Peyer's patch (tissue), 4 donors: ENCODE data around the gene S100A11. TPM values are rescaled to one million over a fixed set of nuclear protein-coding genes. Genes with fewer than 3 reads are reported as not detected.

ENCODE experiments used
- DNase-seq, 3 donors: peaks; one replicate each; pipeline ENCODE4 v3.0.0-alpha.2; 2017 to 2019
- H3K27ac ChIP-seq, 4 donors: fragments of 200-600 bp; sonication (generic); one replicate each; pipeline ENCODE4 v1.5.1; 2016 to 2019
- H3K27me3 ChIP-seq, 2 donors: fragments of 200-600 bp; sonication (generic); one replicate each; pipeline ENCODE4 v1.5.1; 2019
- H3K36me3 ChIP-seq, 3 donors: fragments of 200-600 bp; sonication (generic); one replicate each; pipeline ENCODE4 v1.5.1; 2016 to 2019
- H3K4me1 ChIP-seq, 4 donors: fragments of 200-600 bp; sonication (generic); one replicate each; pipeline ENCODE4 v1.5.1; 2016 to 2019
- H3K4me3 ChIP-seq, 4 donors: fragments of 200-600 bp; sonication (generic); 1 replicate in 3 of 4; 2 replicates in 1 of 4; pipeline ENCODE4 v1.5.1; 2016 to 2019; ENCODE audit warnings: mild to moderate bottlenecking in 1 of 4
- H3K9me3 ChIP-seq, 4 donors: fragments of 200-600 bp; sonication (generic); one replicate each; pipeline ENCODE4 v1.5.1; 2016 to 2019; ENCODE audit warnings: mild to moderate bottlenecking in 1 of 4
- CTCF ChIP-seq, 6 experiments: fragments of 450-650 bp in 4 of 6; fragments of 200-600 bp in 2 of 6; sonication (generic) in 1 of 6; IDR thresholded peaks; one replicate each; pipeline ENCODE4 v1.5.1; 2017 to 2019; ENCODE audit warnings: antibody characterized with exemption in 6 of 6, mild to moderate bottlenecking in 3 of 6, moderate library complexity in 1 of 6
- POLR2A ChIP-seq, 2 donors: fragments of 450-650 bp; IDR thresholded peaks; one replicate each; pipeline ENCODE4 v1.5.1; 2017; ENCODE audit warnings: antibody characterized with exemption in 2 of 2, mild to moderate bottlenecking in 2 of 2, moderate library complexity in 2 of 2
- total RNA-seq, 4 donors: library from RNA; depleted of rRNA; stranded (reverse); fragments of >200 nt; gene quantifications; one replicate each; pipeline ENCODE4 v1.1.0, GENCODE V29; 2016

The S100A11 gene
- total RNA-seq, 4 donors from 2014 or later, result 33.3 to 75.1 (median 72.0) TPM

GRCh38 chr1:152047413-152047729 lies 10.6 kb upstream of the S100A11 start:
- peak overlapping the region; percentile 85 to 97 (median 90) for H3K27ac ChIP-seq
- TF ChIP-seq POLR2A (IDR thresholded peaks at IDR 0.05), result no peak
- TF ChIP-seq CTCF (IDR thresholded peaks at IDR 0.05), result no peak
- H3K4me3 ChIP-seq, result peak overlapping the region in 3 of 4 donors; percentile 5 to 41 (median 21)
- H3K4me1 ChIP-seq, result peaks cover 3 to 16% (median 12%) of the 10 kb centered on the region in 4 donors
- no peak for DNase-seq
- no peaks in the 10 kb centered on the region for H3K27me3 ChIP-seq
- no peaks in the 10 kb centered on the region for H3K9me3 ChIP-seq
- H3K36me3 ChIP-seq, result no peaks in the 10 kb centered on the region

GRCh38 chr1:152044386-152044785 lies 7.6 kb upstream of the S100A11 start:
- H3K27me3 ChIP-seq, result no peaks in the 10 kb centered on the region
- no peak overlapping the region for H3K4me3 ChIP-seq
- peaks cover 3 to 16% (median 12%) of the 10 kb centered on the region in 4 donors for H3K4me1 ChIP-seq
- no peaks in the 10 kb centered on the region for H3K9me3 ChIP-seq
- H3K36me3 ChIP-seq, result no peaks in the 10 kb centered on the region
- H3K27ac ChIP-seq, result no peak overlapping the region
- DNase-seq, result no peak
- no peak for TF ChIP-seq POLR2A (IDR thresholded peaks at IDR 0.05)
- TF ChIP-seq CTCF (IDR thresholded peaks at IDR 0.05), result no peak

GRCh38 chr1:152043870-152044269 lies 7.1 kb upstream of the S100A11 start:
- Histone ChIP-seq H3K4me1 (peaks cover 3 to 16% (median 12%) of the 10 kb centered on the region in 4 donors), H3K36me3 (no peaks in the 10 kb centered on the region), H3K27me3 (no peaks in the 10 kb centered on the region), H3K27ac (no peak overlapping the region), H3K4me3 (no peak overlapping the region), H3K9me3 (no peaks in the 10 kb centered on the region)
- TF ChIP-seq CTCF (IDR thresholded peaks at IDR 0.05), result no peak
- no peak for TF ChIP-seq POLR2A (IDR thresholded peaks at IDR 0.05)
- no peak for DNase-seq

- no peak overlapping the region for H3K4me3 ChIP-seq
- H3K27me3 ChIP-seq, result no peaks in the 10 kb centered on the region
- no peak overlapping the region for H3K27ac ChIP-seq
- DNase-seq, result no peak
- H3K36me3 ChIP-seq, result no peaks in the 10 kb centered on the region
- TF ChIP-seq CTCF (IDR thresholded peaks at IDR 0.05), result no peak
- no peak for TF ChIP-seq POLR2A (IDR thresholded peaks at IDR 0.05)
- H3K9me3 ChIP-seq, result no peaks in the 10 kb centered on the region
- H3K4me1 ChIP-seq, result peaks cover 0 to 8% (median under 1%) of the 10 kb centered on the region in 4 donors
Measured at GRCh38 chr1:152042030-152042429, 5.2 kb upstream of the S100A11 start.

- no peaks in the 10 kb centered on the region for H3K27me3 ChIP-seq
- H3K4me3 ChIP-seq, result no peak overlapping the region
- DNase-seq, result no peak
- TF ChIP-seq CTCF (IDR thresholded peaks at IDR 0.05), result no peak
- no peak for TF ChIP-seq POLR2A (IDR thresholded peaks at IDR 0.05)
- no peaks in the 10 kb centered on the region for H3K36me3 ChIP-seq
- no peak overlapping the region for H3K27ac ChIP-seq
- no peaks in the 10 kb centered on the region for H3K9me3 ChIP-seq
- H3K4me1 ChIP-seq, result peaks cover 0 to 15% (median 0%) of the 10 kb centered on the region in 4 donors
Measured at GRCh38 chr1:152039886-152040285, 3.1 kb upstream of the S100A11 start.

GRCh38 chr1:152039461-152039860 lies 2.7 kb upstream of the S100A11 start:
- Histone ChIP-seq H3K36me3 (no peaks in the 10 kb centered on the region), H3K9me3 (no peaks in the 10 kb centered on the region), H3K27me3 (no peaks in the 10 kb centered on the region), H3K4me3 (no peak overlapping the region), H3K27ac (no peak overlapping the region), H3K4me1 (peaks cover 0 to 19% (median 0%) of the 10 kb centered on the region in 4 donors)
- TF ChIP-seq POLR2A (IDR thresholded peaks at IDR 0.05) (no peak), CTCF (IDR thresholded peaks at IDR 0.05) (no peak)
- no peak for DNase-seq
